Measurements from ENCODE around the gene GJD2.

GJD2 gene

GRCh38 chr15:34772312-34772711 is 17.5 kb upstream of the GJD2 start:
- DNase-seq = no peak

GRCh38 chr15:34769711-34770110 is 14.9 kb upstream of the GJD2 start:
- DNase-seq = no peak

GRCh38 chr15:34768530-34768929 is 13.7 kb upstream of the GJD2 start:
- no peak for DNase-seq

GRCh38 chr15:34765741-34766140 is 10.9 kb upstream of the GJD2 start:
- no peak for DNase-seq

- DNase-seq = no peak
These were observed 6.1 kb upstream of the GJD2 start for GRCh38 chr15:34760909-34761308.

GRCh38 chr15:34759992-34760391 is 5.2 kb upstream of the GJD2 start:
- DNase-seq = no peak

- DNase-seq = no peak
These were observed 4.5 kb upstream of the GJD2 start for GRCh38 chr15:34759347-34759746.

GRCh38 chr15:34757262-34757661 is 2.5 kb upstream of the GJD2 start:
- no peak for DNase-seq

- DNase-seq = no peak
These were observed 598 bp upstream of the GJD2 start for GRCh38 chr15:34755419-34755773.

GRCh38 chr15:34754171-34754601 is 612 bp downstream of the GJD2 start:
- DNase-seq = no peak

GRCh38 chr15:34753236-34753894 is 1.4 kb downstream of the GJD2 start:
- no peak for DNase-seq

GRCh38 chr15:34749691-34750090 is 5.1 kb downstream of the GJD2 start:
- no peak for DNase-seq

- no peak for DNase-seq
These were observed 15.5 kb downstream of the GJD2 start for GRCh38 chr15:34739346-34739745.

- no peak for DNase-seq
These were observed 16.8 kb downstream of the GJD2 start for GRCh38 chr15:34738002-34738401.

GRCh38 chr15:34737477-34737876 is 17.3 kb downstream of the GJD2 start:
- no peak for DNase-seq

- no peak for DNase-seq
These were observed 20.5 kb downstream of the GJD2 start for GRCh38 chr15:34734303-34734702.

- no peak for DNase-seq
These were observed 21.2 kb downstream of the GJD2 start for GRCh38 chr15:34733621-34734020.

- DNase-seq = no peak
These were observed 22.4 kb downstream of the GJD2 start for GRCh38 chr15:34732430-34732829.

- DNase-seq = no peak
These were observed 24.1 kb downstream of the GJD2 start for GRCh38 chr15:34730701-34731100.

- DNase-seq = no peak
These were observed 24.9 kb downstream of the GJD2 start for GRCh38 chr15:34729886-34730285.

GRCh38 chr15:34729056-34729455 is 25.7 kb downstream of the GJD2 start:
- no peak for DNase-seq

GRCh38 chr15:34726406-34727100 is 28.2 kb downstream of the GJD2 start:
- no peak for DNase-seq

GRCh38 chr15:34725556-34725955 is 29.2 kb downstream of the GJD2 start:
- DNase-seq = no peak

GRCh38 chr15:34724481-34724880 is 30.3 kb downstream of the GJD2 start:
- DNase-seq = no peak

GRCh38 chr15:34722439-34722836 is 32.4 kb downstream of the GJD2 start:
- no peak for DNase-seq

Data from effector CD8-positive, alpha-beta T cell (primary cell).